HEK293 (cell line): ENCODE data around the gene TLCD3A.
"Not testable (repeated sequence)": the region's sequence is repeated elsewhere in the genome, so short reads cannot be mapped to it uniquely, and the experiment has no call there.

Experiments
- CTCF ChIA-PET: fragments of 350-600 bp; formaldehyde crosslinking; extraction: SDS; loops from one replicate; lab custom pipeline; 2021; ENCODE audit warnings: antibody characterized with exemption; lab: Yijun Ruan, JAX
- POLR2A ChIA-PET: fragments of 300-600 bp; formaldehyde crosslinking; extraction: SDS; loops from one replicate; lab custom pipeline; 2020; ENCODE audit warnings: antibody characterized with exemption, inconsistent platforms; lab: Yijun Ruan, JAX
- H3K27ac ChIP-seq: fragments of 200-500 bp; sonication (Bioruptor generic); 2 replicates; pipeline ENCODE4 v1.5.1; 2014; ENCODE audit warnings: low read depth, low read length, control low read depth, inconsistent platforms; ENCODE audit errors: extremely low read depth
- H3K36me3 ChIP-seq, 2 experiments: fragments of 200-500 bp in 1 of 2; sonication (Bioruptor generic) in 1 of 2; 1 replicate in 1 of 2; 2 replicates in 1 of 2; pipeline ENCODE4 v1.5.1; 2014 to 2017; ENCODE audit warnings: inconsistent platforms in 2 of 2, low read length in 2 of 2; ENCODE audit not compliant: control insufficient read depth in 2 of 2, insufficient read depth in 1 of 2
- H3K4me1 ChIP-seq: fragments of 200-500 bp; sonication (Bioruptor generic); 2 replicates; pipeline ENCODE4 v1.5.1; 2014; ENCODE audit warnings: mild to moderate bottlenecking, low read length, inconsistent platforms; ENCODE audit not compliant: control insufficient read depth, insufficient read depth
- H3K4me3 ChIP-seq: 2 replicates; pipeline ENCODE4 v1.5.1; 2011; ENCODE audit warnings: low read depth, mild to moderate bottlenecking, control low read depth, low read length, moderate library complexity
- H3K9me3 ChIP-seq: fragments of 200-500 bp; sonication (Bioruptor generic); 2 replicates; pipeline ENCODE4 v1.5.1; 2014; ENCODE audit warnings: low read depth, low read length, inconsistent platforms; ENCODE audit not compliant: control insufficient read depth, insufficient read depth
- GLIS1 ChIP-seq: fragments of 450-650 bp; formaldehyde crosslinking; IDR thresholded peaks from 2 replicates; pipeline ENCODE4 v1.5.1; 2016; ENCODE audit warnings: missing biosample characterization, missing genetic modification characterization
- KLF1 ChIP-seq: fragments of 450-650 bp; formaldehyde crosslinking; IDR thresholded peaks from 2 replicates; pipeline ENCODE4 v1.5.1; 2016; ENCODE audit warnings: missing biosample characterization, missing genetic modification characterization
- TRIM28 ChIP-seq: IDR thresholded peaks from 2 replicates; pipeline ENCODE4 v1.6.1; 2011; ENCODE audit warnings: low read length, control low read depth, borderline replicate concordance
- ZBTB11 ChIP-seq: fragments of 450-650 bp; formaldehyde crosslinking; conservative IDR thresholded peaks from 2 replicates; pipeline ENCODE4 v1.5.1; 2016; ENCODE audit warnings: low read depth, missing biosample characterization, missing genetic modification characterization
- ZNF19 ChIP-seq: fragments of 450-650 bp; formaldehyde crosslinking; IDR thresholded peaks from 2 replicates; pipeline ENCODE4; 2016; ENCODE audit warnings: missing biosample characterization, missing genetic modification characterization, low read depth
- ZNF214 ChIP-seq: fragments of 450-650 bp; formaldehyde crosslinking; IDR thresholded peaks from 2 replicates; pipeline ENCODE4 v1.5.1; 2017; ENCODE audit warnings: missing biosample characterization, mild to moderate bottlenecking, missing genetic modification characterization, borderline replicate concordance
- ZNF398 ChIP-seq: fragments of 450-650 bp; formaldehyde crosslinking; IDR thresholded peaks from 2 replicates; pipeline ENCODE4 v1.5.1; 2017; ENCODE audit warnings: missing biosample characterization, missing genetic modification characterization
- ZNF555 ChIP-seq: fragments of 450-650 bp; formaldehyde crosslinking; conservative IDR thresholded peaks from 2 replicates; pipeline ENCODE4 v1.5.1; 2017; ENCODE audit warnings: missing biosample characterization, mild to moderate bottlenecking, missing genetic modification characterization, inconsistent platforms
- ZNF571 ChIP-seq: fragments of 450-650 bp; formaldehyde crosslinking; IDR thresholded peaks from 2 replicates; pipeline ENCODE4 v1.5.0; 2017; ENCODE audit warnings: missing biosample characterization, missing genetic modification characterization
- ZNF626 ChIP-seq: fragments of 450-650 bp; sonication (Bioruptor Pico); formaldehyde crosslinking; IDR thresholded peaks from 2 replicates; pipeline ENCODE4 v1.5.1; 2018; ENCODE audit warnings: missing biosample characterization, missing genetic modification characterization, inconsistent platforms
- ZSCAN5A ChIP-seq: fragments of 450-650 bp; formaldehyde crosslinking; IDR thresholded peaks from 2 replicates; pipeline ENCODE4 v1.5.1; 2016; ENCODE audit warnings: missing biosample characterization, missing genetic modification characterization

TLCD3A gene

GRCh38 chr17:789160-789840 lies 56.9 kb downstream of the TLCD3A start (continued):
- TF ChIP-seq ZSCAN5A (no peak), GLIS1 (tag by site-specific recombination) (no peak), ZNF571 (no peak), ZNF398 (tag by site-specific recombination) (no peak), ZBTB11 (tag by site-specific recombination) (no peak), ZNF626 (no peak), ZNF19 (tag by site-specific recombination) (no peak), ZNF214 (tag by site-specific recombination) (no peak), TRIM28 (no peak), ZNF555 (tag by site-specific recombination) (no peak)

- CTCF ChIA-PET, H3K9me3 ChIP-seq: not testable (repeated sequence)
- peaks cover 23 to 74% of the 10 kb centered on the region in 2 experiments for H3K36me3 ChIP-seq
- peak; percentile 81 for TF ChIP-seq KLF1 (tag by site-specific recombination)
- TF ChIP-seq, all 188 proteins: peak for 1; not testable (repeated sequence) for 187
- POLR2A ChIA-PET = interaction anchor here (0.6 to 5.9 kb wide), 3 partner anchors 189 to 195 kb away, joined by 3 to 33 read pairs (median 8); partner anchors contain the start of gene NXN
- H3K4me1 ChIP-seq, H3K27ac ChIP-seq, H3K4me3 ChIP-seq: not testable (repeated sequence)
Measured at GRCh38 chr17:789931-790873, 57.8 kb downstream of the TLCD3A start.

GRCh38 chr17:790874-791247 lies 58.5 kb downstream of the TLCD3A start:
- H3K4me3 ChIP-seq, H3K9me3 ChIP-seq, CTCF ChIA-PET, H3K4me1 ChIP-seq, H3K27ac ChIP-seq: not testable (repeated sequence)
- H3K36me3 ChIP-seq = peaks cover 23 to 70% of the 10 kb centered on the region in 2 experiments
- POLR2A ChIA-PET = interaction anchor here (0.6 to 5.9 kb wide), 2 partner anchors 189 to 195 kb away, joined by 3 to 33 read pairs; partner anchors contain the start of gene NXN
